B cell (primary cell): Measurements from ENCODE around the gene OR1E1. TPM values are rescaled to one million over a fixed set of nuclear protein-coding genes. Genes with fewer than 3 reads are reported as not detected.
"Not testable (repeated sequence)": the region's sequence is repeated elsewhere in the genome, so short reads cannot be mapped to it uniquely, and the experiment has no call there.

ENCODE experiments used
- ATAC-seq: fragments of 200-7000 bp; cut with Tn5 transposase; one replicate; pipeline ENCODE4 v1.10.0; 2021; ENCODE audit warnings: low read depth, mild to moderate bottlenecking, moderate number of reproducible peaks, moderate library complexity
- CTCF ChIA-PET: fragments of 350-600 bp; sonication (Branson Sonifier 250); formaldehyde crosslinking; loops from one replicate; lab custom pipeline; 2021; ENCODE audit warnings: antibody characterized with exemption, inconsistent platforms; lab: Charles Lee
- POLR2A ChIA-PET: fragments of 350-600 bp; sonication (Branson Sonifier 250); formaldehyde crosslinking; loops from one replicate; lab custom pipeline; 2021; ENCODE audit warnings: antibody characterized with exemption; lab: Charles Lee
- DNase-seq: peaks from one replicate; pipeline ENCODE4 v3.0.0; 2013
- H2AFZ ChIP-seq: 2 replicates; pipeline ENCODE4 v1.6.1; 2012; ENCODE audit warnings: mild to moderate bottlenecking, low read depth, low read length; ENCODE audit not compliant: insufficient read depth, poor library complexity, severe bottlenecking
- H3K27ac ChIP-seq, 2 donors: 1 replicate in 1 of 2; 2 replicates in 1 of 2; pipeline ENCODE4 v1.5.1; 2012 to 2013; ENCODE audit warnings: low read length in 2 of 2, mild to moderate bottlenecking in 2 of 2, moderate library complexity in 1 of 2
- H3K27me3 ChIP-seq, 4 experiments: fragments of 200-600 bp in 1 of 4; sonication (generic) in 1 of 4; replicated peaks in 1 of 4; 1 replicate in 2 of 4; 2 replicates in 2 of 4; pipeline versions ENCODE4 v1.6.1 to v1.7.0; 2013 to 2016; ENCODE audit warnings: low read length in 3 of 4, mild to moderate bottlenecking in 2 of 4, mixed read lengths in 1 of 4, moderate library complexity in 1 of 4; ENCODE audit not compliant: insufficient read depth in 4 of 4, control insufficient read depth in 3 of 4; ENCODE audit errors: control extremely low read depth in 1 of 4
- H3K36me3 ChIP-seq, 2 experiments: replicated peaks in 1 of 2; 1 replicate in 1 of 2; 2 replicates in 1 of 2; pipeline versions ENCODE4 v1.6.1 to v1.7.1; 2013; ENCODE audit warnings: low read length in 1 of 2; ENCODE audit not compliant: insufficient read depth in 2 of 2, control insufficient read depth in 1 of 2; ENCODE audit errors: control extremely low read depth in 1 of 2, extremely low read depth in 1 of 2
- H3K4me1 ChIP-seq, 2 donors: fragments of 200-600 bp in 1 of 2; sonication (generic) in 1 of 2; 1 replicate in 1 of 2; 2 replicates in 1 of 2; pipeline versions ENCODE4 v1.5.1 to v1.6.1; 2013 to 2017; ENCODE audit warnings: low read length in 2 of 2; ENCODE audit not compliant: control insufficient read depth in 2 of 2, insufficient read depth in 2 of 2
- H3K4me2 ChIP-seq: replicated peaks from 2 replicates; pipeline ENCODE3; 2012; ENCODE audit warnings: mild to moderate bottlenecking, low read depth, low read length; ENCODE audit not compliant: poor library complexity, severe bottlenecking
- H3K4me3 ChIP-seq, 5 experiments: fragments of 200-600 bp in 1 of 5; sonication (generic) in 1 of 5; 1 replicate in 3 of 5; 2 replicates in 2 of 5; pipeline versions ENCODE4 v1.5.1 to v1.7.0; 2011 to 2016; ENCODE audit warnings: low read length in 4 of 5, mild to moderate bottlenecking in 4 of 5, low read depth in 2 of 5, control low read depth in 1 of 5, moderate library complexity in 1 of 5; ENCODE audit not compliant: insufficient read depth in 1 of 5; ENCODE audit errors: control extremely low read depth in 1 of 5, extremely low read depth in 1 of 5
- H3K79me2 ChIP-seq: fragments of 200-600 bp; sonication (generic); one replicate; pipeline ENCODE4 v1.6.0; 2016; ENCODE audit warnings: low read length; ENCODE audit not compliant: control insufficient read depth, insufficient read depth
- H3K9ac ChIP-seq: fragments of 200-600 bp; sonication (generic); 2 replicates; pipeline ENCODE4 v1.6.1; 2017; ENCODE audit warnings: mild to moderate bottlenecking, low read length, moderate library complexity
- H3K9me3 ChIP-seq, 3 donors: one replicate each; pipeline versions ENCODE4 v1.6.1 to v1.7.1; 2013; ENCODE audit warnings: low read length in 2 of 3; ENCODE audit not compliant: control insufficient read depth in 2 of 3, insufficient read depth in 1 of 3; ENCODE audit errors: control extremely low read depth in 1 of 3
- H4K20me1 ChIP-seq: 2 replicates; pipeline ENCODE4 v1.6.0; 2012; ENCODE audit warnings: mild to moderate bottlenecking, low read length; ENCODE audit not compliant: insufficient read depth, control insufficient read depth, poor library complexity, severe bottlenecking
- H3K27ac Mint-ChIP-seq: one replicate; pipeline ENCODE4 v1.8.0; 2021; ENCODE audit warnings: mixed read lengths
- H3K27me3 Mint-ChIP-seq: one replicate; pipeline ENCODE4 v1.8.0; 2021; ENCODE audit warnings: mixed read lengths
- H3K4me1 Mint-ChIP-seq: one replicate; pipeline ENCODE4 v1.8.0; 2021; ENCODE audit warnings: mixed read lengths
- H3K4me3 Mint-ChIP-seq: one replicate; pipeline ENCODE4 v1.8.0; 2021; ENCODE audit warnings: mixed read lengths
- H3K9me3 Mint-ChIP-seq: one replicate; pipeline ENCODE4 v1.8.0; 2022; ENCODE audit warnings: mixed read lengths; ENCODE audit not compliant: insufficient read depth
- CTCF ChIP-seq: fragments of 200-600 bp; IDR thresholded peaks from one replicate; pipeline ENCODE4 v1.8.0; 2022; ENCODE audit warnings: antibody characterized with exemption, mild to moderate bottlenecking
- EZH2 ChIP-seq: IDR thresholded peaks from 2 replicates; pipeline ENCODE4 v1.6.1; 2012; ENCODE audit warnings: borderline replicate concordance, low read depth, mild to moderate bottlenecking, moderate library complexity, low read length; ENCODE audit not compliant: insufficient read depth, poor library complexity, severe bottlenecking
- WGBS: methylation state at CpG from one replicate; pipeline ENCODE4 v1.1.5; 2013; ENCODE audit warnings: missing lambda C conversion rate; ENCODE audit not compliant: insufficient coverage; 5-methylcytosine and 5-hydroxymethylcytosine counted together
- intact Hi-C: fragments of 100-400 bp; cut with micrococcal nuclease; formaldehyde crosslinking; loops from one replicate; pipeline ENCODE4 v1.10.0; 2022
- polyA plus RNA-seq: library from polyadenylated mRNA; depleted of rRNA; stranded (reverse); fragments of >200 nt; gene quantifications from 2 replicates; pipeline ENCODE4 v1.2.3, GENCODE V29; 2012
- total RNA-seq, 2 donors: library from RNA; stranded (reverse); fragments of 120-200 nt in 1 of 2; gene quantifications; 1 replicate in 1 of 2; 2 replicates in 1 of 2; pipeline versions ENCODE4 v1.2.3 to v1.2.4, GENCODE V29; 2013 to 2022

The OR1E1 gene
- total and polyA plus RNA-seq, 2 donors (not counting 1 experiment from before 2014, with no cell fraction given): not detected

- DNase-seq (no peak), ATAC-seq (no peak)
- Histone ChIP-seq H3K4me3 (no peak overlapping the region), H4K20me1 (no peaks in the 10 kb centered on the region), H3K27me3 (peaks cover 0 to 4% (median 0%) of the 10 kb centered on the region in 4 experiments), H3K9me3 (no peaks in the 10 kb centered on the region), H3K79me2 (no peaks in the 10 kb centered on the region), H3K4me1 (no peaks in the 10 kb centered on the region), H3K4me2 (no peak overlapping the region), H3K27ac (no peak overlapping the region), H3K36me3 (no peaks in the 10 kb centered on the region), H3K9ac (no peak overlapping the region), H2AFZ (no peak overlapping the region)
- intact Hi-C loops: no loop called here
- Mint-ChIP-seq H3K9me3 (peaks cover 2% of the 10 kb centered on the region), H3K27me3 (peaks cover 13% of the 10 kb centered on the region), H3K4me1 (no peaks in the 10 kb centered on the region), H3K4me3 (no peak overlapping the region), H3K27ac (no peak overlapping the region)
- ChIA-PET POLR2A (no interaction called here), CTCF (no interaction called here)
- no CpG with 5 or more reads among the region's 2 CpGs for WGBS
- no peak for TF ChIP-seq EZH2
- TF ChIP-seq CTCF: no peak
These were observed 3.6 kb upstream of the OR1E1 start for GRCh38 chr17:3401786-3402185.

DNA sequence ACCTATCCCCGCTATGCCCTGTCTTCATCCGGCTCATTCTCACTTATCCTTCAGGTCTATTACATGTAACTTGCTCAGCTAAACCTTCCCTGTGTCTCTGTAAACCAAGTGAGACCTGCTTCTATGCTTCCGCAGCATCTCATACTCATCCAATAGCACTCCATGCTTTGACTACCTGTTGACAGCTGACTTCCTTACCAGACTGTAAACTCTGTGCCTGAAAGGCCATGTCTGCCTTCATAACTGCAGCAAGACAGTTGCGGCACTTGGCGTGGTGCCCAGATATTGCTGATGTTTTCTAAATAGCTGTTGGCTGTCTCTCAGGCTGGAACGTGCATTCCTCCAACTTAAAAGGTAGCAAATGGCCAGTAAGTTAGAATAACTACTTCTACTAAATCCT lies 1.8 kb upstream of the OR1E1 start:
- Histone ChIP-seq H3K4me3 (no peak overlapping the region), H2AFZ (no peak overlapping the region), H4K20me1 (no peaks in the 10 kb centered on the region), H3K9me3 (no peaks in the 10 kb centered on the region), H3K36me3 (no peaks in the 10 kb centered on the region), H3K9ac (no peak overlapping the region), H3K4me1 (no peaks in the 10 kb centered on the region), H3K79me2 (no peaks in the 10 kb centered on the region), H3K4me2 (no peak overlapping the region), H3K27ac (no peak overlapping the region), H3K27me3 (peaks cover 0 to 4% (median 0%) of the 10 kb centered on the region in 4 experiments)
- Mint-ChIP-seq H3K4me1 (no peaks in the 10 kb centered on the region), H3K27ac (no peak overlapping the region), H3K27me3 (peaks cover 17% of the 10 kb centered on the region), H3K9me3 (no peaks in the 10 kb centered on the region), H3K4me3 (no peak overlapping the region)
- 83% methylated on average over 6 of the region's 6 CpGs for WGBS
- TF ChIP-seq EZH2: no peak
- no peak for TF ChIP-seq CTCF
- ChIA-PET POLR2A (no interaction called here), CTCF (no interaction called here)
- no peak for ATAC-seq
- intact Hi-C loops: no loop called here
- DNase-seq: no peak

DNA sequence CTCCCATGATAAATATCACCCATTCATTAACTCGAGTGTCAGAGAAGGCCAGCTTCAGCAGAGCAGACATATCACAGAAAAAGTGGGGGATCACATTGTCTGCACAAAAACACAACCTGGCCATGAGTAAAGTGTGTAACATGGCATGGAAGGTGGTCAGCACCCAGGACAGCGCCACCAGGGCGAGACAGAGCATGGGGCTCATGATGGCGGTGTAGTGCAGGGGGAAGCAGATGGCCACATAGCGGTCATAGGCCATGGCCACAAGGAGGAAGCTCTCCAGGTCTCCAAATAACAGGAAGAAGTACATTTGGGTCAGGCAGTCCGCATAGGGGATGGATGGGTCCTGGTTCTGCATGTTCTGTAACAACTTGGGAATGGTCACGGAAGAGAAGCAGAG lies 409 bp downstream of the OR1E1 start:
- POLR2A ChIA-PET, H2AFZ ChIP-seq, H3K4me2 ChIP-seq, intact Hi-C loops, H3K9ac ChIP-seq, H3K79me2 ChIP-seq, ATAC-seq, H3K27ac Mint-ChIP-seq, H3K27me3 ChIP-seq, H3K4me1 Mint-ChIP-seq, H4K20me1 ChIP-seq, CTCF ChIA-PET, H3K4me3 ChIP-seq, H3K9me3 ChIP-seq, H3K36me3 ChIP-seq, H3K9me3 Mint-ChIP-seq, H3K4me1 ChIP-seq, H3K4me3 Mint-ChIP-seq, DNase-seq, H3K27ac ChIP-seq: not testable (repeated sequence)
- 41% methylated on average over 5 of the region's 7 CpGs for WGBS
- H3K27me3 Mint-ChIP-seq: peaks cover 23% of the 10 kb centered on the region
